Measurements from ENCODE around the gene PLAC8L1.
"Not testable (repeated sequence)": the region's sequence is repeated elsewhere in the genome, so short reads cannot be mapped to it uniquely, and the experiment has no call there.

Gene PLAC8L1

GRCh38 chr5:146105477-146105876, at the start of gene PLAC8L1:
PLAC8L1 (minus strand) TSS chr5:146105577; CDS start chr5:146104311, 1,266 bp downstream.
- DNase-seq (ENCODE audit: low read depth): no peak
- no peak for TF ChIP-seq CTCF (IDR thresholded peaks at IDR 0.05; ENCODE audit: control insufficient read depth, insufficient read depth, low read depth, low read length, missing control alignments)
- no peak within 1 kb of the TSS for H3K4me3 ChIP-seq (ENCODE audit: control insufficient read depth, low read depth, low read length)

- no peak overlapping the region for H3K4me3 ChIP-seq (ENCODE audit: control insufficient read depth, low read depth, low read length)
- no peak for TF ChIP-seq CTCF (IDR thresholded peaks at IDR 0.05; ENCODE audit: control insufficient read depth, insufficient read depth, low read depth, low read length, missing control alignments)
- DNase-seq (ENCODE audit: low read depth): no peak
Observed at GRCh38 chr5:146151970-146152369, 46.6 kb upstream of the PLAC8L1 start.

- H3K4me3 ChIP-seq (ENCODE audit: control insufficient read depth, low read depth, low read length): no peak overlapping the region
- no peak for TF ChIP-seq CTCF (IDR thresholded peaks at IDR 0.05; ENCODE audit: control insufficient read depth, insufficient read depth, low read depth, low read length, missing control alignments)
- no peak for DNase-seq (ENCODE audit: low read depth)
Observed at GRCh38 chr5:146137967-146138403, 32.6 kb upstream of the PLAC8L1 start.

- TF ChIP-seq CTCF (IDR thresholded peaks at IDR 0.05; ENCODE audit: control insufficient read depth, insufficient read depth, low read depth, low read length, missing control alignments): peak; percentile 48
- H3K4me3 ChIP-seq (ENCODE audit: control insufficient read depth, low read depth, low read length): no peak overlapping the region
- DNase-seq (ENCODE audit: low read depth): peak; percentile 28
Observed at GRCh38 chr5:146130440-146131045, 25.2 kb upstream of the PLAC8L1 start.

- H3K4me3 ChIP-seq (ENCODE audit: control insufficient read depth, low read depth, low read length): no peak overlapping the region
- no peak for DNase-seq (ENCODE audit: low read depth)
- TF ChIP-seq CTCF (IDR thresholded peaks at IDR 0.05; ENCODE audit: control insufficient read depth, insufficient read depth, low read depth, low read length, missing control alignments): no peak
Observed at GRCh38 chr5:146126068-146126467, 20.7 kb upstream of the PLAC8L1 start.

GRCh38 chr5:146124580-146124979, 19.2 kb upstream of the PLAC8L1 start:
- no peak for DNase-seq (ENCODE audit: low read depth)
- no peak for TF ChIP-seq CTCF (IDR thresholded peaks at IDR 0.05; ENCODE audit: control insufficient read depth, insufficient read depth, low read depth, low read length, missing control alignments)

GRCh38 chr5:146121451-146121850, 16.1 kb upstream of the PLAC8L1 start:
- not testable (repeated sequence) for H3K4me3 ChIP-seq (ENCODE audit: control insufficient read depth, low read depth, low read length); DNase-seq (ENCODE audit: low read depth)

More at GRCh38 chr5:146124580-146124979, 19.2 kb upstream of the PLAC8L1 start:
- no peak overlapping the region for H3K4me3 ChIP-seq (ENCODE audit: control insufficient read depth, low read depth, low read length)

All from AG09309 (cell line).